B cell (primary cell): ENCODE results near the gene LIG4.

Experiments used
- EZH2 ChIP-seq: IDR thresholded peaks from 2 replicates; pipeline ENCODE4 v1.6.1; 2012; ENCODE audit warnings: borderline replicate concordance, low read depth, mild to moderate bottlenecking, moderate library complexity, low read length; ENCODE audit not compliant: insufficient read depth, poor library complexity, severe bottlenecking
- TF ChIP-seq, protein P1 (sequence below): fragments of 200-600 bp; IDR thresholded peaks from one replicate; pipeline ENCODE4 v1.8.0; 2022; ENCODE audit warnings: antibody characterized with exemption, mild to moderate bottlenecking

DNA sequence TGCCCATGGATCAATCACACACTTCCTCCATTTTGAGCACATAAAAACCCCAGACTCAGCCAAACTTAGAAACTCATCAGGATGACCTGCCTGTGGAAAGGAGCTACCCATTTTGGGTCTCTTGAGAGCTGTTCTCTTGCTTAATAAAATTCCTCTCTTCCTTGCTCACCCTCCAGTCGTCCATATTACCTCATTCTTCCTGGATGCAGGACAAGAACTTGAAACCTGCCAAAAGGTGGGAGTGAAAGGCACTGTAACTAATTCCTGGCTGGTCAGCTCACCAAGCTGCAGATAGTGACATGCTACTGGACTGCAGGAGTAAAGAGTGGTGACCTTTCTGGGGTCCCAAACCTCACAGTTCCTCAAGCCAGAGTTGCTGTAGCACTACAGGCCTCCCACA is 20.2 kb downstream of the LIG4 start:
- TF ChIP-seq EZH2 = no peak
- TF ChIP-seq, protein P1, sequence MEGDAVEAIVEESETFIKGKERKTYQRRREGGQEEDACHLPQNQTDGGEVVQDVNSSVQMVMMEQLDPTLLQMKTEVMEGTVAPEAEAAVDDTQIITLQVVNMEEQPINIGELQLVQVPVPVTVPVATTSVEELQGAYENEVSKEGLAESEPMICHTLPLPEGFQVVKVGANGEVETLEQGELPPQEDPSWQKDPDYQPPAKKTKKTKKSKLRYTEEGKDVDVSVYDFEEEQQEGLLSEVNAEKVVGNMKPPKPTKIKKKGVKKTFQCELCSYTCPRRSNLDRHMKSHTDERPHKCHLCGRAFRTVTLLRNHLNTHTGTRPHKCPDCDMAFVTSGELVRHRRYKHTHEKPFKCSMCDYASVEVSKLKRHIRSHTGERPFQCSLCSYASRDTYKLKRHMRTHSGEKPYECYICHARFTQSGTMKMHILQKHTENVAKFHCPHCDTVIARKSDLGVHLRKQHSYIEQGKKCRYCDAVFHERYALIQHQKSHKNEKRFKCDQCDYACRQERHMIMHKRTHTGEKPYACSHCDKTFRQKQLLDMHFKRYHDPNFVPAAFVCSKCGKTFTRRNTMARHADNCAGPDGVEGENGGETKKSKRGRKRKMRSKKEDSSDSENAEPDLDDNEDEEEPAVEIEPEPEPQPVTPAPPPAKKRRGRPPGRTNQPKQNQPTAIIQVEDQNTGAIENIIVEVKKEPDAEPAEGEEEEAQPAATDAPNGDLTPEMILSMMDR = no peak
